ENCODE measurements around the gene NUMBL. TPM values are rescaled to one million over a fixed set of nuclear protein-coding genes. Genes with fewer than 3 reads are reported as not detected.

The NUMBL gene
- total RNA-seq, 4 donors from 2014 or later, result 35.8 to 60.6 (median 49.1) TPM

- no peak for ATAC-seq
- no peaks in the 10 kb centered on the region for H3K9me3 ChIP-seq
- H3K36me3 ChIP-seq, result peaks cover 0 to 87% of the 10 kb centered on the region in 2 donors
- TF ChIP-seq POLR2A (IDR thresholded peaks at IDR 0.05), result no peak
- no peak for TF ChIP-seq CTCF (IDR thresholded peaks at IDR 0.05)
- TF ChIP-seq EP300 (IDR thresholded peaks at IDR 0.05), result no peak
- TF ChIP-seq POLR2AphosphoS5 (IDR thresholded peaks at IDR 0.05), result no peak
- no peaks in the 10 kb centered on the region for H3K27me3 ChIP-seq
- no peak overlapping the region for H3K4me3 ChIP-seq
- H3K27ac ChIP-seq, result no peak overlapping the region
- H3K4me1 ChIP-seq, result peaks cover 0 to 21% (median 0%) of the 10 kb centered on the region in 3 donors
- 50% methylated on average over 2 of the region's 2 CpGs; no CpG with 5 or more reads in 1 of the 2 donors for WGBS, 2 donors (ENCODE audit: low coverage in 1 of 2)
Measured at GRCh38 chr19:40621283-40621682, 69.2 kb downstream of the NUMBL start.

DNA sequence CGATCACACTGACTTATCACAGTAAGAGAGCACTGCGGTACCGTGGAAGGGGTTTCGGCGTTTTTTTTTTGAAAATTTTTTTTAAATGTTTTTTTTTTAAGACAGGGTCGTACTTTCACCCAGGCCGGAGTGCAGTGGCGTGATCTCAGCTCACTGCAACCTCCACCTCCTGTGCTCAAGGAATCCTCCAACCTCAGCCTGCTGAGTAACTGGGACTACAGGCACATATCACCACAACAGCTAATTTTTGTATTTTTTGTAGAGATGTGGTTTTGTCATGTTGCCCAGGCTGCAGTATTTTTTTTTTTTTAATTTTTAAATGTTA is 70.3 kb downstream of the NUMBL start:
- no peak overlapping the region for H3K27ac ChIP-seq
- no peak for ATAC-seq
- H3K9me3 ChIP-seq, result no peaks in the 10 kb centered on the region
- H3K36me3 ChIP-seq, result peaks cover 0 to 77% of the 10 kb centered on the region in 2 donors
- TF ChIP-seq POLR2AphosphoS5 (IDR thresholded peaks at IDR 0.05), result no peak
- TF ChIP-seq CTCF (IDR thresholded peaks at IDR 0.05), result no peak
- TF ChIP-seq EP300 (IDR thresholded peaks at IDR 0.05), result no peak
- no peak for TF ChIP-seq POLR2A (IDR thresholded peaks at IDR 0.05)
- no peaks in the 10 kb centered on the region for H3K27me3 ChIP-seq
- peaks cover 0 to 33% (median 3%) of the 10 kb centered on the region in 3 donors for H3K4me1 ChIP-seq
- H3K4me3 ChIP-seq, result no peak overlapping the region
- WGBS, 2 donors (ENCODE audit: low coverage in 1 of 2), result 73 to 88% methylated on average over 7 to 8 of the region's 8 CpGs

DNA sequence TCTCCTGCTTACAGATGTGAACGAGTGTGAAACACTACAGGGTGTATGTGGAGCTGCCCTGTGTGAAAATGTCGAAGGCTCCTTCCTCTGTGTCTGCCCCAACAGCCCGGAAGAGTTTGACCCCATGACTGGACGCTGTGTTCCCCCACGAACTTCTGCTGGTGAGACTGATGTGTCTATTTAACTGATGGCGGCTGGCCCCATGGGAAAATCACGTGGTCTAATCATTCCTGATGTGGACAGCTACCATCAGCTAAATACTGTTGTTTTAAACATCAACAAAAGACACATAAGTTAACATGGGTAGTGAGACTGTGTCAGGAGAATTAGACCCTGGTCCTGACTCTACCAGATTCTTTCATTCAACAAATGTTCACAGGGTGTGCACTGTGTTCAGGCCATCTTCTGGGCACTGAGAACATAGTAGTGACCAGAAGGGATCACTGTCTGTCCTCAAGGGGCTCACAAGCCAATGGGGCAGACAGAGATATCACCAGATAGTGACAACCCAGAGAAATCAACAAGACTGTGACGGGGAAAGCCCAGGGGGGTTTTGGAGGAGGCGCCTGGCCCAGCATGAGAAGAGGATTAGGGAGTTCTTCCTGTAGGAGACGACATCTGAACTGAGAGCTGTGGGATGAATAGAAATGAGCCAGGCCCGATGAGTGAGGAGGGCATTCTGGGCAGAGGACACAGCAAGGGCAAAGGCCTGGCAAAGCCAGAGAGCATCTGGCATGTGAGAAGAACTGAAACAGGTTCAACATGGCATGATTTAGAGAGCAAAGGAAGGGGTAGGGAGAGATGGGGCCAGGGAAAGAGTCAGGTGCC is 70.9 kb downstream of the NUMBL start:
- H3K4me1 ChIP-seq, result peaks cover 0 to 38% (median 7%) of the 10 kb centered on the region in 3 donors
- no peaks in the 10 kb centered on the region for H3K9me3 ChIP-seq
- no peak overlapping the region for H3K4me3 ChIP-seq
- H3K36me3 ChIP-seq, result peaks cover 0 to 71% of the 10 kb centered on the region in 2 donors
- no peak overlapping the region for H3K27ac ChIP-seq
- no peaks in the 10 kb centered on the region for H3K27me3 ChIP-seq
- 50 to 60% methylated on average over 4 of the region's 11 CpGs for WGBS, 2 donors (ENCODE audit: low coverage in 1 of 2)
- ATAC-seq, result no peak
- TF ChIP-seq EP300 (IDR thresholded peaks at IDR 0.05) (no peak), POLR2A (IDR thresholded peaks at IDR 0.05) (no peak), CTCF (IDR thresholded peaks at IDR 0.05) (no peak)

DNA sequence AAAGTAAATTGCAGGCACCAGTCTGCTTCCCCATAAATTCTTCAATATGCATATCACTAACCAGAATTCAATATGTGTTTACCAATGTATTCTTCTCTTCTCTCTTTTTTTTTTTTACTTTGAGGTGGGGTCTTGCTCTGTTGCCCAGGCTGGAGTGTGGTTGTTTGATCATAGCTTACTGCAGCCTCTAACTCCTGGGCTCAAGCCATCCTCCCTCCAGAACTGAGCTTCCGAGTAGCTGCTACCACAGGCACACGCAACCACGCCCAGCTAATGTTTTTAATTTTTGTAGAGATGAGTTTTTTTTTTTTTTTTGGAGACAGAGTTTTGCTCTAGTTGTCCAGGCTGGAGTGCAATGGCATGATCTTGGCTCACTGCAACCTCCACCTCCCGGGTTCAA is 72.5 kb downstream of the NUMBL start:
- TF ChIP-seq CTCF (IDR thresholded peaks at IDR 0.05) (no peak), POLR2AphosphoS5 (IDR thresholded peaks at IDR 0.05) (no peak), POLR2A (IDR thresholded peaks at IDR 0.05) (no peak), EP300 (IDR thresholded peaks at IDR 0.05) (no peak)
- no peaks in the 10 kb centered on the region for H3K9me3 ChIP-seq
- H3K36me3 ChIP-seq, result peaks cover 0 to 57% of the 10 kb centered on the region in 2 donors
- H3K4me3 ChIP-seq, result no peak overlapping the region
- 74 to 88% methylated on average over 4 of the region's 4 CpGs for WGBS, 2 donors (ENCODE audit: low coverage in 1 of 2)
- H3K4me1 ChIP-seq, result peaks cover 0 to 48% (median 12%) of the 10 kb centered on the region in 3 donors
- no peak for ATAC-seq
- no peak overlapping the region for H3K27ac ChIP-seq
- H3K27me3 ChIP-seq, result no peaks in the 10 kb centered on the region

- H3K27me3 ChIP-seq, result no peaks in the 10 kb centered on the region
- peaks cover 0 to 52% of the 10 kb centered on the region in 2 donors for H3K36me3 ChIP-seq
- TF ChIP-seq EP300 (IDR thresholded peaks at IDR 0.05), result no peak
- no peak for TF ChIP-seq POLR2AphosphoS5 (IDR thresholded peaks at IDR 0.05)
- TF ChIP-seq CTCF (IDR thresholded peaks at IDR 0.05), result no peak
- TF ChIP-seq POLR2A (IDR thresholded peaks at IDR 0.05), result no peak
- H3K9me3 ChIP-seq, result no peaks in the 10 kb centered on the region
- no peak overlapping the region for H3K27ac ChIP-seq
- no peak for ATAC-seq
- peaks cover 0 to 42% (median 14%) of the 10 kb centered on the region in 3 donors for H3K4me1 ChIP-seq
- WGBS, 2 donors (ENCODE audit: low coverage in 1 of 2), result 88 to 90% methylated on average over 2 to 6 of the region's 17 CpGs
- no peak overlapping the region for H3K4me3 ChIP-seq
Measured at GRCh38 chr19:40616941-40617340, 73.5 kb downstream of the NUMBL start.

Measured in gastroesophageal sphincter (tissue), 4 donors.